Keratinocyte (primary cell): ENCODE data around the gene EXD3. TPM values are rescaled to one million over a fixed set of nuclear protein-coding genes. Genes with fewer than 3 reads are reported as not detected.

Experiments
- DNase-seq: peaks from one replicate; pipeline ENCODE4 v3.0.0-alpha.2; 2011; ENCODE audit warnings: low read depth, missing footprints, low spot score
- FAIRE-seq: peaks from 2 replicates; lab custom pipeline; 2011; peaks lifted over from hg19 to GRCh38; lab: Jason Lieb, UNC
- H2AFZ ChIP-seq: 2 replicates; pipeline ENCODE4 v1.6.0; 2012; ENCODE audit warnings: low read length, control low read depth, inconsistent platforms; ENCODE audit not compliant: control insufficient read depth
- H3K27ac ChIP-seq: 2 replicates; pipeline ENCODE4 v1.5.1; 2011; ENCODE audit warnings: low read length; ENCODE audit not compliant: control insufficient read depth, insufficient read depth
- H3K27me3 ChIP-seq: 3 replicates; pipeline ENCODE4 v1.6.0; 2011; ENCODE audit warnings: low read length; ENCODE audit not compliant: control insufficient read depth, insufficient read depth; ENCODE audit errors: extremely low read depth
- H3K36me3 ChIP-seq, 2 experiments: 2 replicates in 1 of 2; 3 replicates in 1 of 2; pipeline ENCODE4 v1.5.1; 2011; ENCODE audit warnings: low read length in 2 of 2, mild to moderate bottlenecking in 1 of 2; ENCODE audit not compliant: control insufficient read depth in 2 of 2, insufficient read depth in 2 of 2; ENCODE audit errors: extremely low read depth in 1 of 2
- H3K4me1 ChIP-seq: 3 replicates; pipeline ENCODE4 v1.5.1; 2011; ENCODE audit warnings: low read length; ENCODE audit not compliant: control insufficient read depth, insufficient read depth; ENCODE audit errors: extremely low read depth
- H3K4me2 ChIP-seq: 3 replicates; pipeline ENCODE4 v1.6.0; 2011; ENCODE audit warnings: low read depth, low read length; ENCODE audit not compliant: control insufficient read depth, insufficient read depth; ENCODE audit errors: extremely low read depth
- H3K4me3 ChIP-seq, 3 experiments: fragments of 200-600 bp in 1 of 3; sonication (generic) in 1 of 3; 2 replicates in 2 of 3; 3 replicates in 1 of 3; pipeline ENCODE4 v1.5.1; 2011 to 2016; ENCODE audit warnings: low read length in 3 of 3, mild to moderate bottlenecking in 3 of 3, control low read depth in 2 of 3, inconsistent platforms in 1 of 3, low read depth in 1 of 3, mixed read lengths in 1 of 3, mixed run types in 1 of 3, moderate library complexity in 1 of 3; ENCODE audit not compliant: control insufficient read depth in 2 of 3, insufficient read depth in 2 of 3; ENCODE audit errors: extremely low read depth in 1 of 3
- H3K79me2 ChIP-seq: 2 replicates; pipeline ENCODE4 v1.6.0; 2012; ENCODE audit warnings: low read length; ENCODE audit not compliant: control insufficient read depth, insufficient read depth
- H3K9ac ChIP-seq: 3 replicates; pipeline ENCODE4 v1.6.0; 2011; ENCODE audit warnings: low read length; ENCODE audit not compliant: control insufficient read depth, insufficient read depth; ENCODE audit errors: extremely low read depth
- H3K9me1 ChIP-seq: 3 replicates; pipeline ENCODE4 v1.6.0; 2011; ENCODE audit warnings: low read length; ENCODE audit not compliant: control insufficient read depth, insufficient read depth; ENCODE audit errors: extremely low read depth
- H3K9me3 ChIP-seq: 2 replicates; pipeline ENCODE4 v1.5.1; 2012; ENCODE audit warnings: low read depth, low read length; ENCODE audit not compliant: control insufficient read depth
- H4K20me1 ChIP-seq: 3 replicates; pipeline ENCODE4 v1.6.0; 2011; ENCODE audit warnings: low read length; ENCODE audit not compliant: control insufficient read depth, insufficient read depth; ENCODE audit errors: extremely low read depth
- EZH2 ChIP-seq: IDR thresholded peaks from one replicate; pipeline ENCODE4 v1.6.1; 2012; ENCODE audit warnings: inconsistent platforms, mild to moderate bottlenecking, low read length, moderate library complexity
- dilution Hi-C: fragments of 300-500 bp; cut with MboI; formaldehyde crosslinking; loops from one replicate; pipeline ENCODE4 v1.7.0; 2020; ENCODE audit warnings: low sequenced_read_pairs; ENCODE audit not compliant: extremely low pct_ligation_motif_present
- polyA plus RNA-seq, 5 experiments: library from polyadenylated mRNA; depleted of rRNA in 3 of 5; stranded (reverse) in 3 of 5; stranded (forward) in 1 of 5; unstranded in 1 of 5; fragments of >200 nt; gene quantifications; 1 replicate in 1 of 5; 2 replicates in 3 of 5; 3 replicates in 1 of 5; pipeline versions ENCODE4 v1.2.1 to v1.2.3, GENCODE V29; 2011 to 2012; ENCODE audit warnings: missing spikeins in 2 of 5, low read depth in 1 of 5, low replicate concordance in 1 of 5
- TF ChIP-seq, protein P1 (sequence below), 3 experiments: IDR thresholded peaks in 1 of 3; conservative IDR thresholded peaks in 1 of 3; optimal IDR thresholded peaks in 1 of 3; 2 replicates in 2 of 3; 3 replicates in 1 of 3; pipeline versions ENCODE3 to v1.5.1; 2011; ENCODE audit warnings: low read length in 3 of 3, mild to moderate bottlenecking in 3 of 3, moderate library complexity in 2 of 3, control low read depth in 1 of 3, inconsistent platforms in 1 of 3; ENCODE audit not compliant: insufficient read depth in 2 of 3; ENCODE audit errors: extremely low read depth in 1 of 3

Gene EXD3
- polyA plus RNA-seq, 1 donor (not counting 4 experiments of a cell fraction or from before 2014, with no cell fraction given) = 1.5 TPM

GRCh38 chr9:137326445-137327065 is 96.4 kb downstream of the EXD3 start:
- Histone ChIP-seq H3K79me2 (no peaks in the 10 kb centered on the region), H3K9ac (no peak overlapping the region), H3K9me3 (no peaks in the 10 kb centered on the region), H3K4me3 (no peak overlapping the region), H3K9me1 (no peaks in the 10 kb centered on the region), H3K27ac (no peak overlapping the region), H3K4me2 (no peak overlapping the region), H2AFZ (no peak overlapping the region), H3K36me3 (no peaks in the 10 kb centered on the region), H3K27me3 (no peaks in the 10 kb centered on the region), H4K20me1 (no peaks in the 10 kb centered on the region), H3K4me1 (no peaks in the 10 kb centered on the region)
- dilution Hi-C loops = no loop called here
- FAIRE-seq = no peak
- no peak for DNase-seq
- TF ChIP-seq EZH2 = no peak
- TF ChIP-seq, protein P1, sequence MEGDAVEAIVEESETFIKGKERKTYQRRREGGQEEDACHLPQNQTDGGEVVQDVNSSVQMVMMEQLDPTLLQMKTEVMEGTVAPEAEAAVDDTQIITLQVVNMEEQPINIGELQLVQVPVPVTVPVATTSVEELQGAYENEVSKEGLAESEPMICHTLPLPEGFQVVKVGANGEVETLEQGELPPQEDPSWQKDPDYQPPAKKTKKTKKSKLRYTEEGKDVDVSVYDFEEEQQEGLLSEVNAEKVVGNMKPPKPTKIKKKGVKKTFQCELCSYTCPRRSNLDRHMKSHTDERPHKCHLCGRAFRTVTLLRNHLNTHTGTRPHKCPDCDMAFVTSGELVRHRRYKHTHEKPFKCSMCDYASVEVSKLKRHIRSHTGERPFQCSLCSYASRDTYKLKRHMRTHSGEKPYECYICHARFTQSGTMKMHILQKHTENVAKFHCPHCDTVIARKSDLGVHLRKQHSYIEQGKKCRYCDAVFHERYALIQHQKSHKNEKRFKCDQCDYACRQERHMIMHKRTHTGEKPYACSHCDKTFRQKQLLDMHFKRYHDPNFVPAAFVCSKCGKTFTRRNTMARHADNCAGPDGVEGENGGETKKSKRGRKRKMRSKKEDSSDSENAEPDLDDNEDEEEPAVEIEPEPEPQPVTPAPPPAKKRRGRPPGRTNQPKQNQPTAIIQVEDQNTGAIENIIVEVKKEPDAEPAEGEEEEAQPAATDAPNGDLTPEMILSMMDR (optimal IDR thresholded peaks at IDR 0.05 in 1 of 3, IDR thresholded peaks at IDR 0.05 in 1 of 3, conservative IDR thresholded peaks at IDR 0.05 in 1 of 3; ENCODE audit: extremely low read depth in 1 of 3, insufficient read depth in 2 of 3, low read length in 3 of 3) = no peak

DNA sequence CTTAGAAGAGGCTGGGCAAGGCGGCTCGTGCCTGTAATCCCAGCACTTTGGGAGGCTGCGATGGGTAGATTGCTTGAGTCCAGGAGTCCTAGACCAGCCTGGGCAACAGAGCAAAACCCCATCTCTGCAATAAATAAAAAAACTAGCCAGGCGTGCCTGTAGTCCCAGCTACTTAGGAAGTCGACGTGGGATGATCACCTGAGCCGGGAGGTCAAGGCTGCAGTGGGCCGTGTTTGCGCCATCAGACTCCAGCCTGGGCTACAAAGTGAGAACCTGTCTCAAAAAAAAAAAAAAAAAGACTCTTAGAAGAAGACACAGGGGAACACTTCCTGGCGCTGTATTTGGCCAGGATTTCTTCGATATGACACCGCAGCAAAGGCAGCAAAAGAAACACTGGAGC is 97.2 kb downstream of the EXD3 start:
- no peak for FAIRE-seq
- TF ChIP-seq EZH2 = no peak
- TF ChIP-seq, protein P1 (optimal IDR thresholded peaks at IDR 0.05 in 1 of 3, IDR thresholded peaks at IDR 0.05 in 1 of 3, conservative IDR thresholded peaks at IDR 0.05 in 1 of 3; ENCODE audit: extremely low read depth in 1 of 3, insufficient read depth in 2 of 3, low read length in 3 of 3) = no peak

More for the DNA sequence above, 97.2 kb downstream of the EXD3 start:
- H4K20me1 ChIP-seq = no peaks in the 10 kb centered on the region
- no peak overlapping the region for H3K9ac ChIP-seq
- no peak overlapping the region for H3K4me2 ChIP-seq
- H3K27me3 ChIP-seq = no peaks in the 10 kb centered on the region
- DNase-seq = no peak
- H3K9me1 ChIP-seq = no peaks in the 10 kb centered on the region
- no peaks in the 10 kb centered on the region for H3K79me2 ChIP-seq
- no peak overlapping the region for H3K27ac ChIP-seq
- no peaks in the 10 kb centered on the region for H3K4me1 ChIP-seq
- no peak overlapping the region for H2AFZ ChIP-seq
- dilution Hi-C loops = no loop called here
- no peaks in the 10 kb centered on the region for H3K9me3 ChIP-seq
- no peaks in the 10 kb centered on the region for H3K36me3 ChIP-seq
- no peak overlapping the region for H3K4me3 ChIP-seq
